K562 (cell line): Measurements from ENCODE around the gene MAGEB1. TPM values are rescaled to one million over a fixed set of nuclear protein-coding genes. Genes with fewer than 3 reads are reported as not detected.
A peak's percentile ranks its signal among the peaks of the same experiment; 100 is the strongest.

Experiments used
- CBFB ChIP-seq: sonication (generic); formaldehyde crosslinking; IDR thresholded peaks from 2 replicates; pipeline ENCODE4 v1.4.0; 2020; ENCODE audit warnings: mild to moderate bottlenecking, missing genetic modification reagents
- CC2D1A ChIP-seq: fragments of 450-650 bp; IDR thresholded peaks from 2 replicates; pipeline ENCODE4 v1.6.1; 2017; ENCODE audit warnings: mild to moderate bottlenecking
- GATAD2A ChIP-seq: fragments of 450-650 bp; IDR thresholded peaks from 2 replicates; pipeline ENCODE4 v1.6.1; 2017
- IRF9 ChIP-seq: fragments of 450-650 bp; IDR thresholded peaks from 2 replicates; pipeline ENCODE4 v1.6.1; 2016; ENCODE audit warnings: missing biosample characterization, missing genetic modification characterization
- KLF6 ChIP-seq: fragments of 250-450 bp; sonication (Bioruptor Pico); IDR thresholded peaks from 2 replicates; pipeline ENCODE4 v1.4.0; 2020; ENCODE audit warnings: mild to moderate bottlenecking, moderate library complexity, borderline replicate concordance
- MAX ChIP-seq: sonication (generic); formaldehyde crosslinking; IDR thresholded peaks from 2 replicates; pipeline ENCODE4 v1.9.0; 2022; ENCODE audit warnings: mild to moderate bottlenecking, missing genetic modification reagents
- MBD1 ChIP-seq: fragments of 250-450 bp; sonication (Bioruptor Pico); IDR thresholded peaks from 2 replicates; pipeline ENCODE4 v1.8.0; 2022; ENCODE audit warnings: inconsistent platforms
- MEF2D ChIP-seq: conservative IDR thresholded peaks from 2 replicates; pipeline ENCODE4 v1.6.1; 2016; ENCODE audit warnings: low read depth, missing genetic modification characterization, missing compliant biosample characterization
- MXD1 ChIP-seq: fragments of 250-450 bp; sonication (Bioruptor Pico); IDR thresholded peaks from 2 replicates; pipeline ENCODE4 v1.8.0; 2021; ENCODE audit warnings: borderline replicate concordance, mild to moderate bottlenecking, moderate library complexity; ENCODE audit not compliant: poor library complexity, severe bottlenecking
- NR4A1 ChIP-seq, 2 experiments: fragments of 250-450 bp in 1 of 2; fragments of 450-650 bp in 1 of 2; sonication (Bioruptor Pico) in 1 of 2; IDR thresholded peaks; 2 replicates each; pipeline versions ENCODE4 v1.4.0 to v1.6.1; 2016 to 2020; ENCODE audit warnings: mild to moderate bottlenecking in 2 of 2, missing compliant biosample characterization in 1 of 2, missing genetic modification characterization in 1 of 2, moderate library complexity in 1 of 2
- PYGO2 ChIP-seq: fragments of 450-650 bp; IDR thresholded peaks from 2 replicates; pipeline ENCODE4 v1.6.1; 2016; ENCODE audit warnings: mild to moderate bottlenecking, missing genetic modification characterization, moderate library complexity, missing compliant biosample characterization
- RBM15 ChIP-seq: fragments of 200-400 bp; formaldehyde crosslinking; IDR thresholded peaks from 2 replicates; pipeline ENCODE4 v1.6.1; 2018; ENCODE audit warnings: mild to moderate bottlenecking, low read length, moderate library complexity; ENCODE audit not compliant: insufficient read depth
- RBM39 ChIP-seq: fragments of 200-400 bp; formaldehyde crosslinking; optimal IDR thresholded peaks from 2 replicates; pipeline ENCODE3; 2018; ENCODE audit warnings: low read depth, low read length
- SMAD4 ChIP-seq: fragments of 250-450 bp; sonication (Bioruptor Pico); conservative IDR thresholded peaks from 2 replicates; pipeline ENCODE4 v1.8.0; 2021; ENCODE audit warnings: inconsistent platforms, mild to moderate bottlenecking, moderate library complexity
- TAF7 ChIP-seq: fragments of 450-650 bp; IDR thresholded peaks from 2 replicates; pipeline ENCODE4 v1.6.1; 2016; ENCODE audit warnings: missing genetic modification characterization, missing compliant biosample characterization
- ZBED1 ChIP-seq: IDR thresholded peaks from 2 replicates; pipeline ENCODE4 v1.6.1; 2014
- ZBTB11 ChIP-seq, 3 experiments: fragments of 200-800 bp in 1 of 3; fragments of 250-450 bp in 1 of 3; fragments of 450-650 bp in 1 of 3; sonication (Bioruptor Pico) in 1 of 3; sonication (Bioruptor generic) in 1 of 3; formaldehyde crosslinking in 1 of 3; IDR thresholded peaks; 2 replicates each; pipeline versions ENCODE4 v1.6.1 to v1.8.0; 2016 to 2022; ENCODE audit warnings: mild to moderate bottlenecking in 2 of 3, missing genetic modification characterization in 2 of 3, missing compliant biosample characterization in 1 of 3, moderate library complexity in 1 of 3
- ZNF408 ChIP-seq: fragments of 250-450 bp; sonication (Bioruptor Pico); IDR thresholded peaks from 2 replicates; pipeline ENCODE4 v1.4.0; 2020; ENCODE audit warnings: low read depth, mild to moderate bottlenecking, moderate library complexity
- ZNF561 ChIP-seq: fragments of 450-650 bp; formaldehyde crosslinking; conservative IDR thresholded peaks from 2 replicates; pipeline ENCODE4 v1.4.0; 2020; ENCODE audit warnings: mild to moderate bottlenecking, moderate library complexity
- ZNF695 ChIP-seq: fragments of 450-650 bp; formaldehyde crosslinking; IDR thresholded peaks from 2 replicates; pipeline ENCODE4 v1.4.0; 2020; ENCODE audit warnings: mild to moderate bottlenecking, moderate library complexity
- polyA plus RNA-seq, 8 experiments: library from polyadenylated mRNA; depleted of rRNA in 4 of 8; stranded (reverse) in 5 of 8; unstranded in 3 of 8; fragments of >200 nt; fragmentation: Nextera tagmentation in 2 of 8; fragmentation: Illumina TruSeq in 1 of 8; extraction: Ambion mirVana in 2 of 8; extraction: Trizol in 1 of 8; gene quantifications; 2 replicates each; pipeline versions ENCODE4 v1.2.1 to v1.2.3, GENCODE V29; 2011 to 2014; ENCODE audit warnings: inconsistent platforms in 1 of 8, missing spikeins in 1 of 8
- total RNA-seq, 7 experiments: library from RNA; depleted of rRNA in 6 of 7; stranded (reverse); fragments of >200 nt in 6 of 7; fragmentation: Illumina TruSeq in 2 of 7; extraction: Trizol in 2 of 7; gene quantifications; 2 replicates each; pipeline versions ENCODE4 v1.2.1 to v1.2.3, GENCODE V29; 2011 to 2021; ENCODE audit warnings: low replicate concordance in 1 of 7

MAGEB1 gene
- total and polyA plus RNA-seq, 9 of the 15 experiments (the other 6 are each of a cell fraction or from before 2014, with no cell fraction given): 32.6 to 100 (median 43.4) TPM

GRCh38 chrX:30246769-30247489, at the start of gene MAGEB1 (continued):
- TF ChIP-seq ZBTB11 (CRISPR knock-in tag; IDR thresholded peaks at IDR 0.05): peak in 2 of 3 experiments; percentile 73 to 87; a peak in 4 of 6 replicates
- no peak for TF ChIP-seq IRF9 (tag)
- TF ChIP-seq ZNF561 (CRISPR knock-in tag): no peak
- TF ChIP-seq MBD1: no peak
- TF ChIP-seq NR4A1 (CRISPR knock-in tag; IDR thresholded peaks at IDR 0.05): no peak
- TF ChIP-seq NR4A1 (tag; IDR thresholded peaks at IDR 0.05): no peak
- TF ChIP-seq RBM15: no peak
- TF ChIP-seq SMAD4 (CRISPR knock-in tag): no peak
- no peak for TF ChIP-seq KLF6 (CRISPR knock-in tag)
- TF ChIP-seq PYGO2 (tag): no peak
- no peak for TF ChIP-seq TAF7
- TF ChIP-seq MXD1 (CRISPR knock-in tag): no peak
- TF ChIP-seq ZNF408 (CRISPR knock-in tag): no peak
- no peak for TF ChIP-seq MEF2D
- no peak for TF ChIP-seq RBM39
- no peak for TF ChIP-seq MAX (CRISPR knock-in tag)
- TF ChIP-seq ZBED1: no peak
- TF ChIP-seq CBFB (CRISPR knock-in tag): no peak
- no peak for TF ChIP-seq ZNF695 (CRISPR knock-in tag)
- no peak for TF ChIP-seq CC2D1A
- TF ChIP-seq GATAD2A: no peak
